ENCODE data around the gene C1R.
"Not testable (repeated sequence)": the region's sequence is repeated elsewhere in the genome, so short reads cannot be mapped to it uniquely, and the experiment has no call there.

Gene C1R

DNA sequence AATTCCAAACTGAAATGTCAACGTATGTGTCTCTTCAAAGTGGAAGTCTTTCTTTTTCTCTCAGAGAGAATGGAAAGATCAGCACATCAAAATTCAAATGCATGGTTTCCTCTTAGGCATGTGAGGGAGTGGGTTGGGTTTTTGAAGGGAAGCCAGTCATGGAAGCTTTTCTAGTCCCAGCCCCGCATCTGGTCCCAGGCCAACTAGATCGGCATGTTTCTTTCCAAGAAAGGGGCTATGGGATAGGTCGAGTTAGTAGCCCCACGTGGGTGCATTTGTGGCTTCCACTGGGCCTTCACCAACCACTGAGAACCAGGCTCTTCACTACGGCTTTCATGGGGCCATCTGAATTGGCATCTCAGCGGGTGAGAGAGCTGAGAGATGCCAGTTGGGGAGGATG lies 25.1 kb downstream of the C1R start:
- DNase-seq (ENCODE audit: low spot score): no peak

- no peak for DNase-seq (ENCODE audit: low spot score)
Measured at GRCh38 chr12:7066596-7066995, 25.6 kb downstream of the C1R start.

- no peak for DNase-seq (ENCODE audit: low spot score)
Measured at GRCh38 chr12:7065073-7065623, 27.1 kb downstream of the C1R start.

GRCh38 chr12:7064516-7064915 lies 27.7 kb downstream of the C1R start:
- no peak for DNase-seq (ENCODE audit: low spot score)

GRCh38 chr12:7061596-7061995 lies 30.6 kb downstream of the C1R start:
- DNase-seq (ENCODE audit: low spot score): no peak

- no peak for DNase-seq (ENCODE audit: low spot score)
Measured at GRCh38 chr12:7061138-7061537, 31.1 kb downstream of the C1R start.

- DNase-seq (ENCODE audit: low spot score): peak; percentile 95
Measured at GRCh38 chr12:7060353-7060954, 31.8 kb downstream of the C1R start, which contains the start of gene C1S. Gene C1S, plus strand, starts transcription at chr12:7060718. Its CDS starts 1,195 bp downstream, at chr12:7061913.

DNA sequence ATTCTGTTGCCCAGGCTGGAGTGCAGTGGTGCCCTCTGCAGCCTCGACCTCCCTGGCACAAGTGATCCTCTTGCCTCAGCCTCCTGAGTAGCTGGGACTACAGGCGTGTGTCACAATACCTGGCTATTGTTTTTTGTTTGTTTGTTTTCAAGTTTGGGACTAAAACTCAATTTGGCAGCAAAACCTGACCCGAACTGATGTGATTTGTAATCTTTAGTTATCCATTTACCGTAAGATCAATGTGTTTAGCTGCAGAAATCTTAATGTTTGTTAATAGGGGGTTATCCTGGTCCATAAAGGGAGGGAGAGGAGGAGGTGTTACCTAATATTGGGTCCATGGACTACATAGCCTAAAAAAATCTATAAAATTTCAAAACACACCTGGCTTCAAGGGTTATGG lies 32.5 kb downstream of the C1R start:
- DNase-seq (ENCODE audit: low spot score): no peak

GRCh38 chr12:7058850-7059395 lies 33.3 kb downstream of the C1R start:
- DNase-seq (ENCODE audit: low spot score): no peak

- no peak for DNase-seq (ENCODE audit: low spot score)
Measured at GRCh38 chr12:7058163-7058845, 33.9 kb downstream of the C1R start.

DNA sequence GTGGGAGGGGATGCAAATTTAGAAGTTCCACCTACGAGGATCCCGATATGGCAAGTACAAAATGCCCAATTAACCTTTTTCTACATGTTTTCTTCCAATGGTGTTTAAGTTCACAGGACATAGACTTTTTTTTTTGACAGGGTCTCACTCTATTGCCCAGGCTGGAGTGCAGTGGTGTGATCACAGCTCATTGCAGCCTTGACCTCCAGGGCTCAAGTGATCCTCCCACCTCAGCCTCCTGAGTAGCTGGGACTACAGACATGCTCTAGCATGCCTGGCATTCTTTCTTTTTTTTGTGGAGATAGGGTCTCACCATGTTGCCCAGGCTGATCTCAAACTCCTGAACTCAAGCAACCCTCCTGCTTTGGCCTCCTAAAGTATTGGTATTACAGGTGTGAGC lies 36.5 kb downstream of the C1R start:
- DNase-seq (ENCODE audit: low spot score): not testable (repeated sequence)

DNA sequence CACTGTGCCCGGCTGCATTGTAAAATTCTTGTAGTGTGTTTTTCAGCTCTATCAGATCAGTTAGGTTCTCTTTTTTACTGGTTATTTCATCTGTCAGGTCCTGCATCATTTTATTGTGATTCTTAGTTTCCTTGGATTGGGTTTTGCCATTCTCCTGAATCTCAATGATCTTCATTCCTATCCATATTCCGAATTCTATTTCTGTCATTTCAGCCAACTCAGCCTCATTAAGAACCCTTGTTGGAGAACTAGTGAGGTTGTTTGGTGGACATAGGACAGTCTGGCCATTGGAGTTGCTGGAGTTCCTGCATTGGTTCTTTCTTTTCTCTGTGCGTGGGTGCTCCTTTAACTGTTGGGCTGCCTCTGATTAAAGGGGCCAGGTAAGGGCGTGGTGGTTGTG lies 37.3 kb downstream of the C1R start:
- DNase-seq (ENCODE audit: low spot score): no peak

GRCh38 chr12:7049973-7050372 lies 42.3 kb downstream of the C1R start:
- DNase-seq (ENCODE audit: low spot score): not testable (repeated sequence)

- DNase-seq (ENCODE audit: low spot score): not testable (repeated sequence)
Measured at GRCh38 chr12:7049445-7049951, 42.7 kb downstream of the C1R start.

DNA sequence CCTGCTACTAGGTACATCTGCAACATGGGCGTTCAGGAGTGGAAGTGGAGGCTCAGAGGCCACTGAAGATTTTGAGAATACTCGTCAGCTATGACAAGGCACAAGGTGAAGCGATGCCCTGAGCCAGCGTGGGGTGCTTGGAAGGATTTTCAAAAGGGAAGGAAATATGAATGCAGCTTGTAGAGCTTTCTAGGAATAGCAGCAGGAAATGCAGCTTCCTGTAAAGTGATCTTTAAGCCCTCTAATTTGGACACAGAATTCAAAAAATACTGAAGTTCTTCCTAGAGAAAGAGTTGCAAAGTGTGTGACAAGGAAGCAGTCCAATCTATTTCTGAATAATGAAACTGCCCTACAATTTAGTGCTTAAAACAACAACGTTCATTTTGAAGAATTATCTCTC lies 44.9 kb downstream of the C1R start:
- DNase-seq (ENCODE audit: low spot score): no peak

GRCh38 chr12:7046383-7047105 lies 45.7 kb downstream of the C1R start:
- DNase-seq (ENCODE audit: low spot score): no peak

DNA sequence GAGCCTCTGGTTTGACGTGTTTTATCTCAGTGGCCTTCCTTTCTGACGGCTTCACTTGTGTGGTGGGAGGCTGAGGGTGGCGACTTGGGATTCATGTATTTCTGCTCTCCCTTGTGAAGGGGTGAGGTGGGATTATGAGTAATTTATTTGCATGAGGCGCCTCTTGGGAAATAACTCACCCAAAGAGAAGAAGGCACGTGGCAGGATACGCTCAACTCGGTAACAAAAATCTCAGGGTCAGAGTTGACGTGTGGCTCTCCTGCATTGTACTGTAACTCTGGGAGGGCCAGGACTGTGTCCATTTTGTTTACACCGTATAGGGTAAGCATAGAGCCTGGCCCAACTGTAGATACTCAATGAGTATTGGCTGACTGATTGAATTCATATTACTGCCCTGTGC lies 46.3 kb downstream of the C1R start:
- DNase-seq (ENCODE audit: low spot score): no peak

DNA sequence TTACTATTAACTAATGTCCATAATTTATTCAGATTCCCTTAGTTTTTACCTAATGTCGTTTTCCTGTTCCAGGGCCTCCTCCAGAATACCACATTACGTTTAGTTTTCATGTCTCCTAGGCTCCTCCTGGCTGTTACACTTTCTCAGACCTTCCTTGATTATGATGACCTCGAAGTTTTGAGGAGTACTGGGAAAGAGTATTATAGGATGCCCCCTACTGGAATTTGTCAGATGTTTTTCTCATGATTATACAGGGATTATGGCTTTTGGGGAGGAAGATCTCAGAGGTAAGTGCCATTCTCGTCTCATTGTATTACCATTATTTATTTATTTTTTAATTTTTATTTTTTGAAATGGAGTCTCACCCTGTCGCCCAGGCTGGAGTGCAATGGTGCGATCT lies 49.4 kb downstream of the C1R start:
- DNase-seq (ENCODE audit: low spot score): peak; percentile 52

DNA sequence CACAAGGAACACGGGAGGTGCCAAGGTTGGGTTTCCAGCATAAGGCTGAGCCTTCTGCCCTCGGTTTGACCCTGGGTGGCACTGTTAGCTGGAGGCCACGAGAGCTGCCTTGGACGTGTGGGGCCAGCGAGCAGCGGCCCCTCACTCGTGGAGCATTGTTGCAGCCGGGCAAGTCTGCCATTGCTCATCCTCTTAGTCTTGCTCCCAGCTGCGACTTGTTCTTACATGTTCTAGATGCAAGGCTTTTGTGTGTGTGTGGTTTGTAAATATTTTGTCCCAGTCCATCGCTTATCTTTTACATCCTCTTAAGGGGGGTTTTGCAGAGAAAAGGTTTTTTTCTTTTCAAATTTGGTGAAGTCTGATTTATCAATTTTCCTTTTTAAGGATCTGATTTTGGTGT lies 52.8 kb downstream of the C1R start:
- no peak for DNase-seq (ENCODE audit: low spot score)

DNA sequence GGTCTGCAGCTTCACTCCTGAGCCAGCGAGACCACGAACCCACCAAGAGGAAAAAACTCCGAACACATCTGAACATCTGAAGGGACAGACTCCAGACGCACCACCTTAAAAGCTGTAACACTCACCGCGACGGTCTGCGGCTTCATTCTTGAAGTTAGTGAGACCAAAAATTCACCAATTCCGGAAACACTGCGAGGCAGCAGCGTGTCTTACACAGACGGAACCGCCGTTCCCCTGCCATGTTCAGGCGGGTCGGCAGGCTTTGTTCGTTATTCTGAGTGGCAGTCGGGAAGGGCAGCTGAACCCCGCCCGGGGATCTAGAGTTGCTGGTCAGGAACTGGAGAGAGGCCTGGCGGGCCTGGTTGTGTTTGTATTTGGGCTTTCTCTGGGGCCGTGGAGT lies 53.7 kb downstream of the C1R start:
- DNase-seq (ENCODE audit: low spot score): no peak

- not testable (repeated sequence) for DNase-seq (ENCODE audit: low spot score)
Measured at GRCh38 chr12:7037411-7037810, 54.8 kb downstream of the C1R start.

DNA sequence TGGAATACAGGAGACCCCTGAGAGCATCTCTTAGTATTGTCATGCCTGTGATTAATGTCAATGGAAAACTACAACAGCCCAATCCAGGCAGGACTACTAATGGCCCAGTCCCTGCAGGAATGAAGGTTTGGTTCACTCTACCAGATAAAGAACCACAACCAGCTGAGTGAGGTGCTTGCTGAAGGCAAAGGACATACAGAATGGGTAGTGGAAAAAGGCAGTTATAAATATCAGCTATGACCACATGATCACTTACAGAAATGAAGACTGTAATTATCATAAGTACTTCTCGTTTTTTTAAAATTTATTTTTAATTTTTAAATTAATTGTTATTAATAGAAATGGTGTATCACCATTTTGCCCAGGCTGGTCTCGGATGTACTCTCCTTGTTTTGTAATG lies 56.8 kb downstream of the C1R start:
- DNase-seq (ENCODE audit: low spot score): no peak

DNA sequence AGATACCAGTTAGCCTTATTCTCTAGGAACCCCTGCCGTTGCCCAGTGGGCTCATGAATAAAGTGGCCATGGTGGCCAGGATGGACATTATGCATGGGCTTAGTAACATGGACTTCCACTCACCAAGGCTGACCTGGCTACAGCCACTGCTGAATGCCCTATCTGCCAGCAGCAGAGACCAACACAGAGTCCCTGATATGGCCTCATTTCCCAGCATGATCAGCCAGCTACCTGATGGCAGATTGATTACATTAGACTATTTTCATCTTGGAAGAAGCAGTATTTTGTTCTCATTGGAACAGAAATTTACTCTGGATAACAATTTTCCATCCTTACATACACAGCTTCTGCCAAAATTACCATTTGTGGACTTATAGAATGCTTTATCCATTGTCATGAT lies 57.8 kb downstream of the C1R start:
- DNase-seq (ENCODE audit: low spot score): no peak
